GM18868 (cell line): ENCODE data around the gene PRPF4.

Source experiments
- ATAC-seq: cut with Tn5 transposase; IDR thresholded peaks from one replicate; pipeline ENCODE4 v1.9.1; 2021; ENCODE audit warnings: mild to moderate bottlenecking, moderate library complexity; ENCODE audit not compliant: unreplicated experiment

The PRPF4 gene

DNA sequence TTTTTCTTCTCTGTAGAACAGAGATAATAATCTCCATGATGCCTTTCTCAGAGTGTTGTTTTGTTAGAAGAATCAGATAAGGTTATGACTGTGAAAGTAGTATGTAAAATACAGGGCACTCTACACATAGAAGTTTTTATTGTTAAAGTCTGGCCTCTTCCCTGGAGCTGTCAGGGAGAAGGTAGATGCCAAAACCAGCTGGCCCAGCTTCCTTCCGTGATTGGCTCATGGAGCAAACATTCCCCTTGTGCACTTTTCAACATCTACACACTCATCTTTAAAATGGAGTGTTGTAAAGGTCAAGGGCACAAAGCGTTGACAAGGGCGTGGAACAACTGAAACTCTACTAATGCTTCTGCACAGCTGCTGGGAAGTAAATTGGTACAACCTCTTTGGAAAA, 35.1 kb downstream of the PRPF4 start:
- ATAC-seq, result no peak

DNA sequence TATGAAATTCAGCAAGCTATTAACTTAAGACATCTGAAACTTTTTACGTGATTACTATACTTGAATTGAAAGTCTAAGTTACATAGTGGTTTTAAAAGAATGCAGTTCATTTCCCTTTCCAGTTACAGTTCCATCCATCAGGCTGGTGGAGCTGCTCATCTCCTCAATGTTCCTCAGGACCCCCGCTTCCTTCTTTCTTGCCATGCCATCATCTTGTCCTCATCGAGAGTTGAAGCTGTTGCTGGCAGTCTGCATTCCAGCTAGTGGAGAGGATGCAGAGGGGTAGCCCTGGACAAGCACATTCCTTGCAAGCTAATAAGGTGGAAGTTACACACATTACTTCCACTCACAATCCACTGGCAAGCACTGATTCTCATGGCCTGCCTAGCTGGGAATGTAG, 36.5 kb downstream of the PRPF4 start:
- ATAC-seq, result no peak

DNA sequence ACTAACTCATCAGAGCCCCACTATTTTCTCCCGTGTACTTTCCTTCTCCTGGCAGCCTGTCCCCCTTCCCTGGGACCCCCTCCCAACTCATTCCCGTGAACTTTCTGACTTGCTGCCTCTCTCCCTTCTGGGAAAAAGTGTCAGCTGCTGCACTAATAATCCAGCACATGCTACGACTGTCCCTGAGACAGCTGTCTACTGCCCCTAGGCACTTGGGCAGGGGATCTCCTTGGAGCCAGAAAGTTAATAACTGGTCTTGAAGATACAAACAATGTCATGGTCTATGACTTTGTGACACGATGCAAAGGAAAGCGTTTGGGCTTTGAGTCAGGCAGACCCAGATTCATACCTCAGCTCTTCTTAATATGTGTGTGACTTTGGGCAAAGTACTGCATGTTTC, 37.8 kb downstream of the PRPF4 start:
- no peak for ATAC-seq

DNA sequence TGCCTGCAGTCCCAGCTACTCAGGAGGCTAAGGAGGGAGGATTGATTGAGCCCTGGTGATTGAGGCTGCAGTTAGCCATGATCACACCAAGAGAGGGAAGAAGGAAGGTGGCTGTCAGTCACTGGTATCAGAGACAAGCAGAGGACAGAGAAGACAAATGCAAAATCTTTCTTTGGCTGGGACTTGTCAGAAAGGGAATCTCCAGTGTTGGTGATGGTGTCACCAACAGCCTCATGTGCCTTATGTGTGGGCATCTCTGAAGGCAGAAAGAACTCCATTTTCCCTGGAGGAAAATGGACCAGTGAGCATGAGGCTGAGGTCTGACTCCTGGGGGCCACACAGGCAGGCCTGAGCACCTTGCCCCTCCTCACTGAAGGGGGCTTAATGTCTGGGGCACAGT, 39.8 kb downstream of the PRPF4 start:
- ATAC-seq, result no peak

DNA sequence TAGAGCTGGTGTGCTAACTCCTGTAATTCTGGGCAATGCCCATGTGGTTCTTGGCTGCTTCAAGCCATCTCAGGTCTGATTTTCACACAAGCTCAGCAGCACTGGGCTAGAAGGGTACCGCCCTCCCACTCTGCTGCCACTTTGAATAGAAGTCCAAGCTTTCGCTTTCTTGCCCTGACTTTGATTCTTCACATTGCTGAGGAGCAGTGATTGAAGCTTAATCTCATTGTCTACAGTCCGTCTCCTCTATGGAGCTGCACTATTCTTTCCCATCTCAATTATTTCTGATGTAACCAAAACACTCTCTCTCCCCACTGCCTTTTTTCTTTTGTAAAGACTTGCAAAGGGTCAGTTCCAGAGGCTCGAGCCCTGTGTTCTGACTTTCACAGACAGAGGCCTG, 40.6 kb downstream of the PRPF4 start:
- ATAC-seq, result no peak

DNA sequence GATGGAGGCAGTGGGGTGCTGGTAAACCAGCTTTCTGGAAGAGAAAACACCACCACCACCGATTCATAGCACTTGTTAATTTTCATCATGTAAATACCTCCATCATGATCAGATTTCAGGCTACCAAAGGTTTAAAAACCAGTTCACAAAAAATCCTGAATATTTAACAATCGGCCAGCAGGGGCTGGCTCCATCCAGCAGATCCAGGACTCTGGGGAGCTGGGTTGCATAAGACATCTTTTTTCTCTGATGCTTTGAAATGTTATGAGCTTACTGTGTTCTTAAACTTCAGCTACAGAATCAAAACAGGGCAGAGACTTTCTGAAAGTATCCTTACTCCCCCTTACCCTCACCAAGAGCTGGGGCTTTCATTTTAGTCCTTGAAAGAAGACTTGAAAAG, 42.3 kb downstream of the PRPF4 start:
- no peak for ATAC-seq

DNA sequence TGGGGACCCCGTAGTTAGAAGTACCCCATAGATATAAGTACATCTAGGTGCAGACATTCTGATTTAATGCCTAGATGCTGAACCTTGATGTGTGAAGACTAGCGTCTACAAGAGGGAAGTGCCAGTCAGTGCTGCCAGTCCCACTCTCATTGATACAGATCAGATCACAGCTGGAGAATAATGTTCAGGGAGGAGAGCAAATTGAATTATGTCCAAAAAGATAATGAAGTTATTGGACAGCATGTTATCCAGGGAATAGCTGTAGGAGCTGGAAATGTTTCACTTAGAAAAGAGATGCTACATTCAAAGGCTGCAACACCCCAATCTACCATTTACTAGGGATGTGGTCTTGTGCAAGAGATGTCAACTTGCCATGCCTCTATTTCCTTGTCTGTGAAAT, 43.6 kb downstream of the PRPF4 start:
- ATAC-seq, result no peak

DNA sequence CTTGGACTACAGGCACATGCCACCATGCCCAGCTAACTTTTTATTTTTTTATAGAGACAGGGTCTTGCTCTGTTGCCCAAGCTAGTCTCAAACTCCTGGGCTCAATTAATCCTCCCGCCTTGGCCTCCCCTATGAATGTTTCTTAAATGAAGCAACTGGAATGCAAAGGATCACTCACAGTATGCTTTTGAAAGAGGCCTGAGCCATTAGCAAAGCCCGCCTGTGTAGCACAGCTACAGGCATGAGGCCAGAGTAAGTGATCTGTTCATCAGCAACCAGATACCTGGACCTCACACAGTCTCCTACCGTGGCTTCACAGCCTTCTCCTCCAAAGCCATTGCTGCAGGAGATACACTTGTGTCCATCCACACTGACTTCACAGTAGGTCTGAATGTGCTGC, 44.6 kb downstream of the PRPF4 start:
- no peak for ATAC-seq

DNA sequence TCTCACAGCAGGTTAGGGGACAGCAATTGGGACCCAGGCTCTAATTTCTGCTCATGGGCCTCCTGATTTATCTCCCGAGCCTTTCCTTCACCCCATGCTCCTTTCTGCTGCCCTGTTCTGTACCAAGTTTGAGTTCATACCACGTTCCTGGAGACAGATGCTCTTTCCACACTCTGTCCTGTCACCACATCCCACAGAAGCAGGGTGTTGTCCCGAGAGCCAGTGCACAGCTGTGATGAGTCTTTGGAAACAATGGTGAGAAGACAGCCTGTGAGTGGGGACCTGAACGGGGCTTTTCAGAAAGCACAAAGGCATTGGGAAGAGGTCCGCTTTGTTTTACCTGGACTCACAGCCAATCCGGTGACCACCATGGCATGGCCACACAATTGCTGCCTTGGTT, 47.2 kb downstream of the PRPF4 start:
- no peak for ATAC-seq

DNA sequence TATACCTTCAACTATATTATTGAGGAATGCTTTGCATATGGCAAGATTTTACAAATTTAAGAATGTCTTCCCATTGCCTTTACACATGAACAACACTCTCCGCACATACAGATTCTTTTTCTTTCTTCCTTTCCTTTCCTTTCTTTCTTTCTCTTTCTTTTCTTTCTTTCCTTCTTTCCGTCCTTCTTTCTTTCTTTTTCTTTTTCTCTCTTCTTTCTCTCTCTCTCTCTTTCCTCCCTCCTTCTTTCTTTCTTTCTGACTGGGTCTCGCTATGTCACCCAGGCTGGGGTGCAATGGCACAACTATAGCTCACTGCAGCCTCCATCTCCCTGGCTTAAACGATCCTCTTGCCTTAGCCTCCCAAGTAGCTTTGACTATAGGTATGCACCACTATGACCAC, 50.8 kb downstream of the PRPF4 start:
- ATAC-seq, result no peak

DNA sequence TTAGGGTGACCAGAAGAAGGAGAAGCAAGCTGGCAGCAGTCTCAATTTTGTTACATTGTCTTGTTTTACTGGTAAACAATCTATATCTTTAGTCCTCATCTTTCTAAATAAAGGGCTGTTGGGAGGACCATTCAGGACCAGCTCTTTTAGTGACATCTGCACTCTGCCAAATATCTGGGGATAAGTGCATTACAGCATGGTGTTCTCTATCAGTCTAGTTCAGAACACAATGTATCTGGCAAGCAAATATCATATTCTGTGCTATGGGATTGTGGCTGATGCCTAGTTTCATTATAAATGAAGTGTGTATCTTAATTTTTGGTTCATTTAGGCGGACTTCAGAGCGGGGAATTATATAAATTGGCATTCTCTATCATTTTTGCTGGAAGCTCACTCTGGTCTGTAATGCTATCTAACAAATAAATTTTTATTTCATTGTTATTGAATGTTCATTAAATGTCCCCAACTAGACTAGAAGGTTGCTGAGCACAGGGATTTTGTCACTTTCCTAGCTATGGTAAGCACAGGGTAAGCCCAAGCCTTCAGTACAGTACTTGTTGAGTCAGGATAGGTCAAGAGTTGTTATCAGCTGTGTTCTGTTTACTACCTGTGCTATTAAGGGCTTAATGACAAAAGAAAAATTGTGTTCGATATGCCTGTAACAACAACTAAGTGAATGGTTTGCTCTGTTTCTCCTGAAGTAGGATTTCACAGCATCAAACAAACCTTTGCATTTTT, 52.8 kb downstream of the PRPF4 start:
- ATAC-seq, result no peak

DNA sequence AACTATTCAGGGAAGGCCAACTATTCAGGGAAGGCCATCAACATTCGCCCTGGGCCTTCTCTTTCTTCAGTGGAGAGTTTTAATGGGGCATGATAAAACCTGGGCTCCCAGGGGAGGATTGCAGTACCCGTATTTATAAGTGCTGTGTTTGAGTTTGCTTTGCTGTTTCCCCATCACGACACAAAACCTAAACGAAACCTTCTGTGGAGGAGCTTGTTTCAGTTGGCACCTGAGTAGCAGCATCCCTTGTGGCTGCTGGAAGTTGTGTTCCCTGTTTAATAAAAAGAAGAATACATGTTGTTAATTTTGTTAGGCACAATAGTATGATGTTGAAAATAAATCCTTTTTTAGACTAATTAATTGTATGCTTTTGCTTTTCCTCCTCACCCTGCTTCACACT, 56.3 kb downstream of the PRPF4 start:
- no peak for ATAC-seq

DNA sequence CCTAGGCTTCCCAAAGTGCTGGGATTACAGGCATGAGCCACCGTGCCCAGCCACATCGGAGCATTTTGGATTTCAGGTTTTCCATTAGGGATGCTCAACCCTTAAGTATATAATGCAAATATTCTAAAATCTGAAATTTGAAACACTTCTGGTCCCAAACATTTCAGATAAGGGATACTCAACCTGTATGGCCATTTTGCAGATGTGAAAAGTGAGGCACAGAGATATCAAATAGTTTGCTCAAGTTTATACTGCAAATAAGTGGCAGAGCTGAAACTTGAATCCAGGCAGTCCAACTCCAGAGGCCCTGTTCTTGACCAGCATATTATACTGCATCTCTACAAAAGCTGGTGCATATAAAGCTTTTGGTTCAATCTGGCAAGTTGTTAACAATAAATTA, 62.3 kb downstream of the PRPF4 start:
- no peak for ATAC-seq

DNA sequence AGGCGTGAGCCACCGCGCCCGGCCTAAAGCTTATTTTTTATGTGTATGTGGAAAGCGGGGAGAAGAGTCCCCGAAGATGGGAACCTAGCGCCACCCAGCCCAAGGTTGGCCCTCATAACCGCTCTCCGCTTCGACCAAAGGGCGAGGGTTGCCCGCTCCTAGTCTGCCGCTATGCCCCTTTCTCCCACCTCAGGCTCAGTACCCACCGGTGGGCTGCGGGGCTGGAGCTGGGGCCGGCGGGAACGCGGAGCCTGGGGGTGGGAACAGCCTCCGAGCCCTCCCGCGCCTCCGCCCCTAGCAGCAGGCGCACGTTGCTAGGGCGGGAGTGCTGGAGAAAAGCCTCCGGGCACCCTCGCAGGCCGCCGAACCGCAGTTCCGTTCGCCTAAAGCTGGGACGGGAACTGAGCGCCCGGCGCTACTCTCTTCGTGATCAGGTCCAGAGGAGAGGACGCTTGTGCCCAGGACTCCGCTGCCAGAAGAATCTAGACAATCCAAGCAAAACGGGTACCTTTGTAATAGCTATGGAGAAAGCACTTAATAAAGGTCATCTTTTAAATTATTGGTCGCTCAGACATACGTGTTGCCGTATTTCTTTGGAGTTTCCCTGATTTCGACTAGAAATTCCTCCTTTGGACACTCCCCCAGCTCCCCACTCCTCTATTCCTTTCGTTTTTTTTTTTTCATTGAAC, 64.7 kb downstream of the PRPF4 start, which contains the start of gene WDR31:
TSS of gene WDR31 (minus strand) at position 265 of the 689 bp plus-strand sequence. CDS start 8,253 bp downstream, outside the sequence.
- ATAC-seq, result peak; percentile 99

DNA sequence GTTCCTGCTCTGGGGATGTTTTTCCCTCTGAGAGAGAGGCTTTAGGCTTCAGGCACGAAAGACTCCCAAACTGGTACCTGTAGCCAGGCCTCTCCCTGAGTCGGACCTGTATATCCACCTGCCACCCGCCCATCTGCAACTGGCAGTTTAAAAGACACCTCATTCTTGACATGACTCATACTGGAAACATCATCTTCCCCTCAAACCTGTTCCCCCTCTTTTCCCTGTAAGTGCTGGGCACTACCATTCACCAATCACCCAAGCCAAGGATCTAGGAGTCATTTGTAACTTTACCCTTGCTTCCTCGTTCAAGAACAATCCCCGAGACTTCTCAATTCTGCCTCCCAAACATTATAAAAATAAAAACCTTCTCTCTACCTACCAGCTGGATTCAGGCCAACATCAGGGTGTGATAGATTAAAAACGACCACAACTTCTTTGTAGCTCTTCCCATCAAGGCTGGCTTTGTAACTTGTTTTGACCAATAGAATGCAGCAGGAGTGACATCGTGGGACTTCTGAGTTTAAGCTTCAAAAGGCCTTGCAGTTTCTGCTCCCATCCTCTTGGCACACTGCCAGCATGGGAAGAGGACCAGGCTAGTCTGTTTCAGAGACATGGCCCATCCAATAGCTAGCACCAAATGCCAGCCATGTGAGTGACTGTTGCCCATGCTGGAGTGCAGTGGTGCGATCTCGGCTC, 66.4 kb downstream of the PRPF4 start:
- no peak for ATAC-seq
